ENCODE measurements around the gene FTSJ3.
"Not testable (repeated sequence)": the region's sequence is repeated elsewhere in the genome, so short reads cannot be mapped to it uniquely, and the experiment has no call there.

The FTSJ3 gene

GRCh38 chr17:63850401-63850800 lies 22.9 kb upstream of the FTSJ3 start:
- Mint-ChIP-seq H3K4me3 (no peak overlapping the region), H3K36me3 (no peaks in the 10 kb centered on the region), H3K27me3 (no peaks in the 10 kb centered on the region), H3K27ac (no peak overlapping the region), H3K4me1 (ENCODE audit: low read depth) (peaks cover 12% of the 10 kb centered on the region), H3K9me3 (ENCODE audit: low read depth) (no peaks in the 10 kb centered on the region)

DNA sequence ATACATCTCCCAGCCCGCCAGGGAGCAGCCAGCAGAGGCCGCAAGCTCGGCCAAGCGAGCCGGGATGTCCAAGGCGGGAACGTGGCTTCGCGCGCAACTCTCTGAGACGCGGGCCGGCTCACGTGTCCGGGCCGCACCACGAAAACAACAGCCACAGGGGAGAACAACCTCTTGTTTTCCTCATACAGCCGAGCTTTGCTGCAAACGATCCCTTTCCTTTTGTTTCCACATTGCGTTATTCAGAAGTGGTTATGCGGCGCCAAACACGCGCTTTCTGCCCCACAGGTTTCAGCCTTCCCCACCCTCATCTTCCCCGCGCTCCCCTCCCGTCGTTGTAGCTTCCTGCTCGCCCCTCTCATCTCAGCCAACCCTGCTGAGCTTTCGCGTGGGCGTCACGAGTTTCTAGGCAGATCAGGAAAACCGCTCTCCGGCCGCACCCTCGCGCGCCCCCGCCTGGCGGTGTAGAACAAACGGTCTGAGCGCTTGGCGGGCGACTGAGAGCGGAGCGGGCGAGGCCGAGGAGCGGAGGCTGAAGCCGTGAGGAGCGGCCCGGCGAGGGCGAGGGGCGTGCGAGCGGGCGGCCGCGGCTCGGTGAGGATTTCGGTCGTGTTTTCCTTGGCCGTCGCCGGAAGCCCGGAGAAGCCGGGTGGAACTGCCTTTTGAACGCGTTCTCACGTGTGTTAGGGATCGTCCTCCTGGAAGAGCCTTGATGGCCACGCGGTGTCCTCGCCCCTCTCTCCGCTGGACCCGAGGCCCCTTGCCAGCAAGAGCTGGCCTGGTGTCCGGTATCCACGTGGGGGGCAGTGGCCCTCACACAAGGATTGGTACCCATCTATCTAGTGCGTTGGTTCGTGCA lies 21.6 kb upstream of the FTSJ3 start:
- H3K4me3 Mint-ChIP-seq = peak overlapping the region; percentile 82
- no peaks in the 10 kb centered on the region for H3K9me3 Mint-ChIP-seq (ENCODE audit: low read depth)
- H3K36me3 Mint-ChIP-seq = no peaks in the 10 kb centered on the region
- H3K27me3 Mint-ChIP-seq = no peaks in the 10 kb centered on the region
- H3K27ac Mint-ChIP-seq = peak overlapping the region; percentile 93
- peaks cover 14% of the 10 kb centered on the region for H3K4me1 Mint-ChIP-seq (ENCODE audit: low read depth)

DNA sequence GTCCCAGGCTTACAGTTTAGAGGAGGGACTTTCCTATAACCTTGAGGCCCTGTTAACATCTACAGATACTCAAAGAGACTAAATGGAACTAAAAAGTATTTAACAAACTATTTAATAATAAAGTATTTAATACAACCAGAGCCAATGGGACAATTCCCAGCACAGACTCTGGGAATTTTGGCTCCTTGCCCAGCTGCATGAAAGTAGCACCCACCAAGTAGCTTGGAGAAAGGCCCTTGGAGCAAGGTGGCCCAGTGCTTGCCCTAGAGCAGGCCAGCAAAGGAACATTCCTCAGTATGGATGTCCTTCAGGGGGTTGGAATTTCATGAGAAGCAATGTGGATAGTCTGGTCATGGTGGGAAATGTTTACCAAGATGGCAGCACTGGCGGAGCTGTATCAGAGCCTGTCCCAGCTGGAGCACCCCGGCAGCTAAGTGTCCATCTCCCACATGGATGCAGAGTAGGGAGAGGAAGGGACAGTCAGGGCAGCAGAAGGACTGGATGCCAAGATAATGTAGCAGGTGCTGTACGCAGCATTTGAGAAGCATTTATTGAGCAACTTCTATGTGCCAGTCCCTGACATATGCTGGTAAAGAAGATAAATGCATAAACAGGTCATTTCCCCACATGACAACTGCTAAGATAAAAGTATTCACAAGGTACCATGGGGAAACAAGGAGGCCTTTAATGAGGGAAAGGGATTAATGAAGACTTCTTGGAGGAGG lies 20.2 kb upstream of the FTSJ3 start:
- peak overlapping the region; percentile 66 for H3K4me3 Mint-ChIP-seq

GRCh38 chr17:63845509-63845908 lies 18.0 kb upstream of the FTSJ3 start:
- peaks cover 30% of the 10 kb centered on the region for H3K4me1 Mint-ChIP-seq (ENCODE audit: low read depth)
- no peaks in the 10 kb centered on the region for H3K9me3 Mint-ChIP-seq (ENCODE audit: low read depth)
- no peaks in the 10 kb centered on the region for H3K36me3 Mint-ChIP-seq
- H3K27me3 Mint-ChIP-seq = no peaks in the 10 kb centered on the region
- no peak overlapping the region for H3K4me3 Mint-ChIP-seq
- H3K27ac Mint-ChIP-seq = no peak overlapping the region

More for the DNA sequence above, 20.2 kb upstream of the FTSJ3 start:
- Mint-ChIP-seq H3K27me3 (no peaks in the 10 kb centered on the region), H3K36me3 (no peaks in the 10 kb centered on the region), H3K27ac (peak overlapping the region; percentile 70), H3K4me1 (ENCODE audit: low read depth) (peaks cover 22% of the 10 kb centered on the region), H3K9me3 (ENCODE audit: low read depth) (no peaks in the 10 kb centered on the region)

- Mint-ChIP-seq H3K4me1 (ENCODE audit: low read depth) (peaks cover 37% of the 10 kb centered on the region), H3K9me3 (ENCODE audit: low read depth) (no peaks in the 10 kb centered on the region), H3K27me3 (no peaks in the 10 kb centered on the region), H3K27ac (peak overlapping the region; percentile 85), H3K36me3 (peaks cover 2% of the 10 kb centered on the region), H3K4me3 (peak overlapping the region; percentile 84)
Observed at GRCh38 chr17:63843910-63844677, 16.6 kb upstream of the FTSJ3 start.

- peaks cover 38% of the 10 kb centered on the region for H3K4me1 Mint-ChIP-seq (ENCODE audit: low read depth)
- not testable (repeated sequence) for H3K27me3 Mint-ChIP-seq
Observed at GRCh38 chr17:63843387-63843888, 16.0 kb upstream of the FTSJ3 start.

DNA sequence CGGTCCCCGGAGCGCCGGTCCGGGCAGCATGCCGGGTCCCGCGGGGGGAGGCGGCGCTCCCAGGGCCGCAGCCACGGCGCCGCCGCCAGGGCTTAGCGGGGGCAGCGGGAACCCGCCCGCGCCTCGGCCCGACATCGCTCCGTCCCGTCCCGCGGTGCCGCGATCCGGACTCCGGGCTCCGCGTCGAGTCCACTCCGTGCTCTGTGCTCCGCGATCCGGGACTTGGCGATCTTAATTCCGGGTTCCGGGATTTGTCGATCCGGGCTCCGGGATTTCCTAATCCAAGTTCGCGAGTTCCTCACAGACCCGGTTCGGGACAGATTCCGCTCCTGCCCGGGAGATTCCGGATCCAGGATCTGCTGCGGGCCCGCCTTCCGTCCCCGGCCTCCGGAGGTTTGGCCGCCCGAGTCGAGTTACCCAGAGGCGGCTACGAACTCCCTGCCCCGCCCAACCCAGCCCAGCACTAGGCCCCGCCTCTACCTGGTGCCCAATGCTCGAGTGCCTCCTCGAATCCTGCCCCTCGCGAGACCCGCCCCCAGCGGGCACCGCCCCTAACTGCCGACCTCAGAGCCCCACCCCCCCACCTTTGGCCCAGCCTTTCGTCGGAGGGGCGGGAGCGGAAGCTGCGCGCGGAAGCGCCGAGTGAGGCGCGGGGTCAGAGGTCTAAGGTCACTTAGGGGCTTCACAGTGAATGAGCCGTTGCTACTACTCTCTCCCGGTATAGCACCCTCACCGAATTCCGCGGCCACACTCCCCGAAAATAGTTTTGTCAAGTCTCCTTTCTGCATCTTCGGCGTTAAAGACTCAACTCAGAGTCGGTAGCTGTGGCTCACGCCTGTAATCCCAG lies 15.3 kb upstream of the FTSJ3 start, which contains the start of gene SMARCD2:
Gene SMARCD2, minus strand, starts transcription at position 146 of the 847 bp plus-strand sequence. Its CDS starts 11 bp downstream, at position 135.
- Mint-ChIP-seq H3K4me1 (ENCODE audit: low read depth) (peaks cover 35% of the 10 kb centered on the region), H3K36me3 (peaks cover 2% of the 10 kb centered on the region), H3K4me3 (peak within 1 kb of the TSS; percentile 94), H3K9me3 (ENCODE audit: low read depth) (no peaks in the 10 kb centered on the region), H3K27me3 (no peaks in the 10 kb centered on the region), H3K27ac (peak within 1 kb of the TSS; percentile 92)

More at GRCh38 chr17:63843387-63843888, 16.0 kb upstream of the FTSJ3 start:
- H3K27ac Mint-ChIP-seq = peak overlapping the region; percentile 85
- not testable (repeated sequence) for H3K9me3 Mint-ChIP-seq (ENCODE audit: low read depth); H3K36me3 Mint-ChIP-seq
- peak overlapping the region; percentile 84 for H3K4me3 Mint-ChIP-seq

DNA sequence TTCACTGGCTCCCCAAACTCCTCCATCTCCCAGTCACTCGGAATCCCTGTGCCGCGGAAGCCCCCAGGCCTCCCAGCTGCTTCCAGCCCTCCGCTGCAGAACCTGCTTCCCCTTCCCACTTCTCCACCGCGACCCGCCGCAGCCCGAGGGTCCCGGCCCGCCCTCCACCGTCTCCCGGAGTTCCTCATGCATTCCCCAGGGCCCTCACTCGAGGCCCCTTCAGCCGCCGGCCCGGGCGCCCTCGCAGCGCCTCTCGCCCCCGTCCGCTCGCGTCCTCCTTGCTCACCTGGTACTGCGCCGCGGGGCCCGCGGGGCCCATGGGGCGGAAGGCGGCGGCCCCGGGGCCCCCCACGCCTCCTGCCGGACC lies 14.7 kb upstream of the FTSJ3 start:
- peak overlapping the region; percentile 92 for H3K27ac Mint-ChIP-seq
- no peaks in the 10 kb centered on the region for H3K27me3 Mint-ChIP-seq
- peaks cover 2% of the 10 kb centered on the region for H3K36me3 Mint-ChIP-seq
- no peaks in the 10 kb centered on the region for H3K9me3 Mint-ChIP-seq (ENCODE audit: low read depth)
- peak overlapping the region; percentile 94 for H3K4me3 Mint-ChIP-seq
- H3K4me1 Mint-ChIP-seq (ENCODE audit: low read depth) = peaks cover 34% of the 10 kb centered on the region

GRCh38 chr17:63841350-63842172 lies 14.1 kb upstream of the FTSJ3 start:
- Mint-ChIP-seq H3K27me3 (no peaks in the 10 kb centered on the region), H3K9me3 (ENCODE audit: low read depth) (no peaks in the 10 kb centered on the region), H3K4me1 (ENCODE audit: low read depth) (peaks cover 38% of the 10 kb centered on the region), H3K4me3 (peak overlapping the region; percentile 94), H3K27ac (peak overlapping the region; percentile 92), H3K36me3 (peaks cover 2% of the 10 kb centered on the region)

DNA sequence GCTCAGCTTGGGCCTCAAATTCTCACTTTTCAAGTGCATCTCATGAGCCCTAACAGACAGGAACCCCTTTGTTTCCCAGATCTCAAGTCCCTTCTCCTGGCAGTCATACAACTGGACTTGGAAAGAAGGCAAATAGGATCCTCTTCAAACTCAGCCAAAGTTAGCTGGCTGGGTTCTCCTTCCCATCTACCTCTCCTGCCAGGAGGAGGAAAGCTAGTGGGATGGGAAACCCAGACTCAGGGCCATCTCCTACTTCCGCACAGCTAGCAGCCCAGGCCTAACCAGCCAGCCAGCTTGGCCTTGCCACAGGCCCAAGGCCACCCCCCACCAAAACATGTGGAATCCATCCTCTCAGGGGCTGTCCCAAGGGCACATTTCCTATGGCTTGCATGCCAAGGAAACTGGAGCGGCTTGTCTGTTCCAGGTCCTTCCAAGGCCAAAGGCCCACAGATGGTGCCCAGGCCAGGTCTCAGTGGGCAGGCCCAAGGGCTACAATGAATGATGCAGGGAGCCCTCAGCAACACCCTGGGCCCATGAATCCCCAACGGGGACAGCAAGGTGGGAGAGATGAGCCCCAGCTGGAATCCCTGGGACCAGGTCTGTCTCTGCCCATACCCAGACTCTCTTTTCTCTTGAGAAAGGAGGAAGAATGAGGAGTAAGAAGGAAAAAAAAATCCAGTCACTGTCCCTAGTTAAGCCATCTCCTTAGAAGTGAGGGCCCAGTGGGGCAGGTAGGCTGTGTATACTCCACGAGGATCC lies 13.3 kb upstream of the FTSJ3 start:
- peak overlapping the region; percentile 92 for H3K27ac Mint-ChIP-seq
- peaks cover 40% of the 10 kb centered on the region for H3K4me1 Mint-ChIP-seq (ENCODE audit: low read depth)
- peak overlapping the region; percentile 94 for H3K4me3 Mint-ChIP-seq
- no peaks in the 10 kb centered on the region for H3K27me3 Mint-ChIP-seq
- H3K36me3 Mint-ChIP-seq = peaks cover 2% of the 10 kb centered on the region
- H3K9me3 Mint-ChIP-seq (ENCODE audit: low read depth) = no peaks in the 10 kb centered on the region

DNA sequence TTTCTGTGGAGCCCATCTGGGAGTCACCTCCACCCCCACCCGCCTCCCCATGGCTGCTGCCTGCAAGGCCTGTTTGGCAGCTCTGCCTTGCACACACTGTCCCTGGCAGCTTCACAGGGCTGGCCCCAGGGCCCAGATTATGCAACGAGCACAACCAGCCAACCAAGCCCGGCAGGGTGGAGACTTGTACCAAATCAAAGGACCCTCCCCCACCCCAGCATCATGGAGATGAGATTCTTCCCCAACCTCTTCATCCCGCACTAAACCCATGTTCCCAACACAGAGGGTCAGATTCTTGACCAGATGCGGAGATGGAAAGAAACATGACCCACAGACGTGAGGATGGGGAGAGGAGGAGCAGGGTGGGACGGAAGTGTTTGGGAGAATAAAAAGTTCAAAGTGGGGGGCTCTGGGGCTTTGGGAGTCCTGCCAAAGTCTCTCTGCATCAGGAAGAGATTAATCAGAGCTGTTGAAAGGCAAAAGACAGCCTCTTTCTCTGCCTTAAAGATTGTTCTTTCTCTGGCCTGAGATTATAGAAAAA lies 11.2 kb upstream of the FTSJ3 start:
- Mint-ChIP-seq H3K36me3 (peaks cover 2% of the 10 kb centered on the region), H3K4me1 (ENCODE audit: low read depth) (peaks cover 44% of the 10 kb centered on the region), H3K4me3 (peak overlapping the region; percentile 32), H3K9me3 (ENCODE audit: low read depth) (no peaks in the 10 kb centered on the region), H3K27ac (peak overlapping the region; percentile 41), H3K27me3 (no peaks in the 10 kb centered on the region)

- Mint-ChIP-seq H3K27me3 (no peaks in the 10 kb centered on the region), H3K4me3 (peak overlapping the region; percentile 32), H3K27ac (peak overlapping the region; percentile 41), H3K4me1 (ENCODE audit: low read depth) (peaks cover 40% of the 10 kb centered on the region), H3K36me3 (peaks cover 2% of the 10 kb centered on the region), H3K9me3 (ENCODE audit: low read depth) (no peaks in the 10 kb centered on the region)
Observed at GRCh38 chr17:63837962-63838600, 10.6 kb upstream of the FTSJ3 start.
